Ammon's horn (tissue), 1 donor: ENCODE measurements around the gene KIF1A.
"Not testable (repeated sequence)": the region's sequence is repeated elsewhere in the genome, so short reads cannot be mapped to it uniquely, and the experiment has no call there.

ENCODE experiments used
- DNase-seq: peaks from one replicate; pipeline ENCODE4 v3.0.0-alpha.2; 2016; ENCODE audit warnings: low spot score

The KIF1A gene

DNA sequence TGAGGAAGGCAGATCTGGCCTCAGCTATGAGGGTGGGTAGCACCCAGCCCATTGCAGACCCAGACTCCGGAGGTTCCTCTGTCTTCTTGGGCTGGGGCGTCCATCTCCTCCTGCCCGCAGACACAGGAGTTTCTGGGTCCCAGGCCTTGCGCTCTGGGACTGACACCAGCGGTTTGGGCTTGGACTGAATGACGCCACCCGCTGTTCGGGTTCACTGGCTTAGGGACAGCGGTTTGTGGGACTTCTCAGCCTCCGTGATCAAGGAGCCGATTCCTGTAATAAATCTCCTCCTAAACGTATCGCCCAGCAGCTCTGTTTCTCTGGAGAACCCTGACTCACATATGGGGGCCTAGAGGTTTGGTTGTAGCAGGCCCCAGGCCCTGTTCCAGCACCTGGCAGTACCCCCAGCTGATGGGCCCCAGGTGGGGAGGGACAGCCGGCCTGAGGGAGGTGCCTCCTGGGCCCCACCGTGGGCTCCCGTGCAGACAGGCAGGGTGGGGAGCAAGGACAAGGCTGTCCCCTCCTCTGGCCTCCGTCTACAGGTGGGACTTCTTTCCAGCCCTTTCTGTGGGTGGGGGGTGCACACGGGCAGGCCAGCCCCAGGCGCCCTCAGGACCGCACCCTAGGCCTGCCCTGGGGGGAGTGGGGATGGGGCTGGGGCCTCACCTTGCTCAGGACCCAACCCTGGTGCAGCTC is 132.8 kb downstream of the KIF1A start:
- no peak for DNase-seq

GRCh38 chr2:240686460-240686859 is 133.6 kb downstream of the KIF1A start:
- DNase-seq, result no peak

DNA sequence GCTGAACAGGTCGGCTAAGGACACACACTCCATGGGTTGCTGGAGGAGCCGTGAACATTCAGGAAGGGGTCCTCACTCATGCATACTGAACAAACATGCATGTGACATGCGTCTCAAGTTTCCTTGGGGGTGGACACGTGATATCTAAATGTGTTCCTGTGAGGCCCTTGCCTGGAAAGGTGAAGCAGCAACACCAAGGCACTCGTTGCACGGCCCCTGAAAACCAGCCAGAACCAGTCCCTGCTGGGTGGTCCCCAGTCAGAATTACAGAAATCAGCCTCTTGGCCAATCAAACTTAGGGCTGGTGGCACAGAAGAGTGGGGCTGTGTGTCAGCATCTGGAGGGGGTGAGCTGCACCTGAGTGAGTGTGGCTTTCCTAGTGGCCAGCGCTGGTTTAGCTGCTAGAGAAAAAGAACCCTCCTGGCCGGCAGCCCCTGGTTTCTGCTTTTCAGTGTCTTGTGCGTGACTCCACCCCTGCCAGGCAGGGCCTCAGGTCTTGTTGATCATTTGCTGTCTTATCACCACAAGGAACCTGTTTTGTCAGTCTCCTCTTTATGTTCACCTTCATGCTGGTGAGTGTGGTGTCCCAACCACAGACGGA is 134.1 kb downstream of the KIF1A start:
- DNase-seq, result no peak

DNA sequence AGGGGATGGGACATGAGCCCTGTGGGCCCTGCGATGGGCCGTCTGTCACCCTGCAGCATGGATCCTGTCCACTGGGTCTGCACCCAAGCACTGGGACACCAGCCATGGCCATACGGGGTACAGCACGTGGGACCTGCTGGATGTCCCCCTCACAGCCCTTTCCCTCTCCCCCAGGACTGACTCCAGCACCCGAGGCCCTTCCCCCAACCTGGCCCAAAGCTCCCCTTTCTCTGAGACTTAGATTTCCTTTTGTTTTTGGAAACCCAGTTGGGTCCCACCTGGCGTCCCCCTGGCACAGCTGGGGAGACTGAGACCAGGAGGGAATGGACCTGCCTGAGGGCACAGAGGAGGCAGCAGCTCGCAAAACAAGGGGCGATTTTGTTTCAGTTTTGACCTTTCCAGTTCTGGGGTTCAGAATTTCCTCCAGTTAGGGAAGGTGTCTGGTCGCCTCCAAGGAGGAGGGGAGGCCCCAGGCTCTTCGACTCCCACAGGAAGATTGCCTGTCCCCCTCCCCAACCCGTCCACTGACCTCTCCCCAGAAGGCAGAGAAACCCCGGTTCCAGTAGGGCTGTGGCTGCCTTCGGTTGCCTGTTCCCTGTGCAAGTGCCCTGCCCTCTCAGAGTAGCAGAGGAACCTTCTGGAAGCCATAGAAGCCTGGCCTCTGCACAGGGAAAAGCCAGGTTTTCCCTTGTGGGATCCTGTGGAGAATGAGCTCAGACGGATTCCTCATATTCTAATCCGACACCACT is 135.9 kb downstream of the KIF1A start:
- not testable (repeated sequence) for DNase-seq

DNA sequence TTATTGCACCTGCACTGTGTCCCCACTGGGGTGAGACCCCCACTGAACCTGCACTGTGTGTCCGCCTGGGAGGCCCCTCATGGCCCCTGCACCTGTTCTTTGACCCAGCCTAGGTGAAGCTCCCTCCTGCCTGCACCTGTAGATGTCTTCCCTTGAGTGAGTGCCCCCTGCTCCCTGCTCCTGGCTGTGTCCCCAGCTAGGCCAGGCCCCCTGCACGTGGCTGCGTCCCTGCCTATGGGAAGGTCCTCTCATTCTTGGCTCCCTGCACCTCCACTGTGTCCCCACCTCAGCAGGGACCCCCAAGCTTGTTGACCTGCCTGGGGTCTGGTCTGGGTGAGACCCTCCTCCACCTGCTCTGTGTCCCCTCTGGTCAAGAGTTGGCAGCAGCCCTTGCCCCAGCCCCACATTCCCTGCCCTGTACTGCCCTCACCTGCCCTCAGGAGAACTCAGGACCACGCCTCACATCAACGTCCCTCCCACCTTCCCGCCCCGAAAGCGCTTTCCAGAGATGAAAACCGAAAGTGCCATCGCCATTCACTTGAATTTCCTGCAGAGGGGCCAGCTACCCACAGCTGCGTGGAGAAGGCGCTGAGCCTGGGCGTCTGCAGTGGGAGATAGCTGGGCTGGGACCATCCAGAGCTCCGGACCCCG is 136.6 kb downstream of the KIF1A start:
- DNase-seq, result not testable (repeated sequence)

DNA sequence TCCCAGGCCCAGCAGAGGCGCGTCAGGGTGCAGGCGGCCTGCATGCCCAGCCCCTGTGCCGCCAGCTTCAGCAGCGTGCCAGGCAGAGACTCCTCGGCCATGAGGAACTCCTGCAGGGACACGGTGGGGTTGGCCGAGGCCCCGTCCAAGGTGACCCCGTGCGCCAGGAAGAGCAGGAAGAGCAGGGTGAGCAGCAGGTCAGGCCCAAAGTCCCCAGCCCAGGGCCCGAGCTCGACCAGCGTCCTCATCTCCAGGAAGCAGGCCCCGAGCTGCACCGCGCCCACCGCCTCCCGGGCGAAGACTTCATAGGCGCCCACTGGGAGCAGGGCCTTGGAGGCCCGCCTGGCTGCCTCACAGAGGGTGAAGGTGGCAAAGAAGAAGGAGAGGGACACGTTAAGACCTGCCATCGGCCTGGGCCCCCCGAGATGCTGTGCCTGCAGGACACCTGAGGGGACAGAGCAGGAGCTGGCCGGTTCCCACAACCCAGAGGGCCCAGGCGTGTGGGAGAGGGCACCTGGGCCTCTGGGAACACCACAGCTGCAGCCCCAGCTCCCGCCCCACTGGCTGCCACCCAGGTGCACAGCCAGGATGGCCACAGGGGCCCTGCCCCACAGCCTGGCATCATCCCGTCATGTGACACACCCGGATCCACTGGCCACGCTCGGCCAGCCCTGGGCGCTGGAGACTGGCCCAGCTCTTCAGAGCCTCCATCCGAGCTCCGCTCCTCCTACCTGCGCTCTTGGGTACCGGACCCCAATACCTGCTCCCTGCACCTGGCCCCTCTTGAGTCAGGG is 137.4 kb downstream of the KIF1A start, which contains the start of gene AQP12B:
TSS of gene AQP12B (minus strand) at position 455 of the 794 bp plus-strand sequence. CDS start at position 407, 48 bp downstream.
- DNase-seq, result not testable (repeated sequence)

DNA sequence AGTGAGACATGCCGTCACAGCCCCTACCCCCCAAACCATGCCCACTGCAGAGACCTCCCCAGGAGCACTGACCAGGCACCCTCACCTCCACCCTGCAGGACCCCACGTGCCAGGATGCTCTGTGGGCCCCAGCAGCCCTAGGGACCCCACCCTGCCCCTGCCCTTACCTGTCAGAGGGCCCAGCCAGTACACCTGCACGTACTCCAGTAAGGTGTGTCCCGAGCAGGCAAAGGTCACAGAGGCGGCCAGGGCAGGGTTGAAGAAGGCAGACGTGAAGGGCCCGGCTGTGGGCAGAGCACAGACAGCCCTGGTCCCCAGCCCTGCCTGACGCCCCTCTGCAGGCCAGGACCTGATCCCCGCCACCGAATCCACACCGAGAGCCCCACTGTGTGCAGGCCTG is 139.8 kb downstream of the KIF1A start:
- not testable (repeated sequence) for DNase-seq

GRCh38 chr2:240678909-240679308 is 141.1 kb downstream of the KIF1A start:
- not testable (repeated sequence) for DNase-seq

DNA sequence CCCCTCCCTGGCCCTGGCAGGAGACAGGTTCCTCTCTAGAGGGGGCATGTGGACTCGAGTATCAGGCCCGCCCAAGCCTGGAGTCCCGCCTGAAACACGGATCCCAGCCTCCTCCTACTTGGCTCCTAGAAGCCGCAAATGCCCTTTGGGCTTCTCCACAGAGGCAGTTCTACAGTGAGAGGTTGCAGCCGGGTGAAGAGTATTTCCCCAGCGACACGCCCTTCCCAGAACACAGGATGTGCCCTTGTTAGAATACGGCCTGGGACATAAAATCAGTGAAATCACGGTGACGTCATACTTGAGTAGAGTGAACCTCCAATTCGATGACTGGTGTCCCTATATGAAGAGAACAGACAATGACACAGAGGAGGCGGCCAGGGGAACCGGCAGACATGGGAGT is 142.0 kb downstream of the KIF1A start:
- DNase-seq, result not testable (repeated sequence)

DNA sequence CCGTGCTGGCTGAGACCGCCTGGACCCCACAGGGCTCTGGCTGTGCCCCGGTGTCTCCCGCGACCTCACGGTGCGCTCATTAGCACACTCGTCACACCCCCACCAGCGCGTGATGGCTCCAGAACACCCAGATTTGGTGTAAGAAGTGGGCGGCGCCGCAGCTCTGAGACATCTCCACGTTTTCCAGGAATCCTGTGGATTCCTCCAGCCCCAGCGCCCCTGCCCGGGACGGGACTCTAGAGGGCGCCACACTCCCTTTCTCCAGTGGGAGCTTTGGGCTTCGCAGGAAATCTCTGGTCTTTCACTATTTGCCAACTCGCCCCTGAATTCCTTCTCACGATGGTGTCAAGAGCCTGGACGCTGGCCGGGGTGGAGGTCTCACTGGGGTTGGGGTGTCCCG is 144.7 kb downstream of the KIF1A start:
- not testable (repeated sequence) for DNase-seq

DNA sequence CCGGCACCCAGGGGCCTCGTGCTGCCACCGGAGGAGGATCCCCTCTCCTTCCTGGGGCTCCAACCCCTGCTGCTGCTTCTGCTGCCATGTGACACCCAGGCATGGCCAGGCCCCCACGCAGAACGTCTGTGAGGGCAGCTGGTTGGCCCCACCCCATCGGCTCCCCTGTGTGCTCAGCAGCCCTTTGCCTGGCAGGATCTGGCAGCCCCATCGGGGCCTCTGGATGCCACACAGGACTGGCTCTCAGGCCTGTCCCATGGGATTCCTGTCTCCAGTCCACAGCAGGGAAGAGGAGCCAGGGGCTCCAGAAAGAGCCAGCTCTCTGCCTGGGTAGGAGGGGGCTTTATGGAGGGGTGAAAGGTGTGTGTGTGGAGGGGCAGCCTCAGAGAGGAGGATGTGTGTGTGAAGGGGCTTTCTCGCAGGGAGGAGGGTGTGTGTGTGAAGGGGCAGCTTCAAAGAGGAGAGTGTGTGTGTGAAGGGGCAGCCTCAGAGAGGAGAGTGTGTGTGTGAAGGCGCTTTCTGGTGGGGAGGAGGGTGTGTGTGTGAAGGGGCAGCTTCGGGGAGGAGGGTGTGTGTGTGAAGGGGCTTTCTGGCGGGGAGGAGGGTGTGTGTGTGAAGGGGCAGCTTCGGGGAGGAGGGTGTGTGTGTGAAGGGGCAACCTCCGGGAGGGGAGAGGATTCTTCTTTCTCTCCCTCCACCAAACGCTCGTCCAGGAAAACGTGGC is 145.4 kb downstream of the KIF1A start:
- DNase-seq, result not testable (repeated sequence)

DNA sequence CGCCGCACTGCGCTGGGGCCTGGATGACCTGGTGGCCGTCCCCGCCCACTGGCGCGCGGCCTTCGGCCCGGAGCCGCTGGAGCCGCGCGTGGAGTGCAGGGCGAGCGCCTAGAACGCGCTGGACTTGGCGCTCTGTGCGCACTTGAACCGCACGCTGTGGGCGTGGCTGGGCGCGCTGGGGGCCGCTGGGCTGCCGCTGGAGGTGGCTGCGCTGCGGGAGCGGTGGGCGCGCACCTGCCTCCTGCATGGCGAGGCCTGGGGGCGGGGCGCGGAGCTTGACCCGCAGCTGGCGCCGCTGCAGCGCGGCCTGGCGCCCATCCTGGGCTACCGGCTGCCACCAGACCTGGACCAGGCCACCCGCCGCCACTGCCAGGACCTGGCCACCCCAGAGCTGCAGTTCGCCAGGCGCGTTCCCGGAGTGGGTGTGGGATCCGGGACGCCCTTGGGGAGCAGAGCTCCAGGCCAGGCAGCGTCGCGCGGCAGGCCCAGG is 147.3 kb downstream of the KIF1A start:
- DNase-seq, result no peak

DNA sequence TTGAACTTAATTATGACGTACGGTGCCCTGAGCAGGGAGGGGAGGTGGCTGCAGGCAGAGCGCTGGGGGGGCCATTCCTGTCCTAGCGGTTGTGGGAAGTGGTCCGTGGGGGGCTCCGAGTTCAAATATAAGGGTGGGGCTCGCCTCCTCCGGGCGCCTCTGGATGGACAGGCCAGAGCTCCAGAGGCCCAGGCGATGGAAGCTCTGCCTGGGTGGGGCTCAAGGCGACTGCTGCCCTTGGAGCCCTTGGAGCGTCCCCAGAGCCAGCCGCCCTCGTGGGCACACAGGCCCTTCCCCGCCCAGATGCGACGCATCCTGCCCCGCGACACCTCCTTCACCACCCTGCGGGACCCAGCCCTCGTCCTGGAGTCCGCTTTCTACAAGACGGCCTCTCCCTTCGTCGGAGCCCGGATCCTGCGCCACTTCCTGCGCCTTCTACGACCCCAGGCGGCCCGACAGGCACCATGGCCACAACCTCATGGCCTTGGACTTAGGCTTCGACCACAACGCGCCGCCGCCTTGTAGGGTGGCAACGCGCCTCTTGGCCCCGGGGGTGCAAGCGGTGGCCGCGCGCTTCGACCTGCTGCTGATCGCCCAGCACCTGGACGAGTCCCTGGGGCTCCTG is 147.8 kb downstream of the KIF1A start:
- no peak for DNase-seq

GRCh38 chr2:240670950-240671349 is 149.1 kb downstream of the KIF1A start:
- DNase-seq, result no peak

DNA sequence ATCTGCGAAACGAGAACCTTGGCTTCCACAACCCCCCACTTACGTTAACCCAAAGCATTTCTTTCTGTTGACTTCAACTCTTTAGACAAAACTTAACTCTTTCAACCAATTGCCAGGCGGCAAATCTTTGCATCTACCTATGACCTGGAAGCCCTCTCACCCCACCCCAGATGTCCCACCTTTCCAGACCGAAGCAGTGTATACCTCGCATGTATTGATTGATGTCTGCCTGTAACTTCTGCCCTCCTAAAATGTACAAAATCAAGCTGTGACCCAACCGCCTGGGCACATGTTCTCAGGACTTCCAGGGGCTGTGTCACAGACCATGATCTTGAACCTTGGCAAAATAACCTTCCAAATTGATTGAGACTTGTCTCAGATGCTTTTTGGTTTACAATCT is 149.6 kb downstream of the KIF1A start:
- DNase-seq, result no peak

GRCh38 chr2:240664622-240665021 is 155.4 kb downstream of the KIF1A start:
- DNase-seq, result no peak
